AG08396 (cell line): ENCODE results near the gene TOP2A.
"Not testable (repeated sequence)": the region's sequence is repeated elsewhere in the genome, so short reads cannot be mapped to it uniquely, and the experiment has no call there.

Experiments
- DNase-seq: peaks from one replicate; pipeline ENCODE4 v3.0.0; 2012; ENCODE audit warnings: low spot score, mixed read lengths

The TOP2A gene

DNA sequence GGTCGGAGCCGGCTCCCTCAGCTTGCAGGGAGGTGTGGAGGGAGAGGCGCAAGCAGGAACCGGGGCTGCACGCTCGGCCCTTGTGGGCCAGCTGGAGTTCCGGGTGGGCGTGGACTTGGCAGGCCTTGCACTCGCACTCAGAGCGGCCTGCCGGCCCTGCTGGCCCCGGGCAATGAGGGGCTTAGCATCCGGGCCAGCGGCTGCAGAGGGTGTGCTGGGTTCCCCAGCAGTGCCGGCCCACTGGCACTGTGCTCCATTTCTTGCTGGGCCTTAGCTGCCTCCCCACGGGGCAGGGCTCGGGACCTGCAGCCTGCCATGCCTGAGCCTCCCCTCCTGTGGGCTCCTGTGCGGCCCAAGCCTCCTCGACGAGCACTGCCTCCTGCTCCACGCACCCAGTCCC lies 41.9 kb downstream of the TOP2A start:
- not testable (repeated sequence) for DNase-seq

DNA sequence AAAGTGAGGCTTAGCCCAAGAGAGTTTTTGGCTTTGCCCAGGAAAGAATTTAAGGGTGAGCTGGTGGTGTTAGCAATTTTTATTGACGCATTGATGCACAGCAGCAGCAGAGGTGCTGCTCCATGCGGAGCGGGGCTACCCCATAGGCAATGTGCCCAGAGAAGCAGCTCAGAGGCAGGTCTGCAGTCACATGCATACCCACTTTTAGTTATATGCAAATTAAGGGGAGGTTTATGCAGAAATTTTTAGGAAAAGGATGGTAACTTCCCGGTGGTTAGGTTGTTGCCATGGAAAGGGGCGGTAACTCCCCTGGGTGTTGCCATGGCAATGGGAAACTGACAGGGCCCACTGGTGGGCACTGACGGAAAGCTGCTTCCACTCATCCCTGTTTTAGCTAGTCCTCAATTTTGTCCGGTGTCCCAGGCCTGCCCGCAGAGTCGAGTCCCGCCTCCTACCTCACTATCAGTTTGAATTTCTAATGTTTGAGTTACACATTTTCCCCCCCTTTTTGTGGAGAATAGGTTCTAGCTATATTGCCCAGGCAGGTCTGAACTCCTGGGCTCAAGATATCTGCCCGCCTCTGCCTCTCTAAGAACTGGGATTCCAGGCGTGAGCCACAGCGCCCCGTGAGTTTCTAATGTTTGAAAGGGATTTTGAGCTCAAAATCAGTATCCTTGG lies 42.7 kb downstream of the TOP2A start:
- no peak for DNase-seq

GRCh38 chr17:40373999-40374398 lies 43.7 kb downstream of the TOP2A start:
- no peak for DNase-seq

DNA sequence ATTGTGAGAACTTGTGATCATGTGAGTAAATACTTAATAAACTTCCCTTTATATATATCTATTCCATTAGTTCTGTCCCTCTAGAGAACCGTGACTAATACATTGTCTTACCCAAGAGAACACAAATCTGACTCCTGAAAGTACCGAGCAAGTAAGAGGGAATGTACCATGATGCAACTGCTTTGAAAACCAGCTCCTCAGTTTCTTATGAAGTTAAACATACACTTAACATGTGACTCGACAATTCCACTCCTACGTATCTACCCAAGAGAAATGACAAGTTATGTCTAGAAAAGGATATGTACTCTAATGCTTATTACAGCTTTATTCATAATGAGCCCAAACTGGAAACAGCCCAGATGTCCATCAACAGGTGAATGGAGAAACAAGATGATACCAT lies 44.4 kb downstream of the TOP2A start:
- peak; percentile 69 for DNase-seq

- DNase-seq = not testable (repeated sequence)
These were observed 45.1 kb downstream of the TOP2A start for GRCh38 chr17:40372644-40373043.

DNA sequence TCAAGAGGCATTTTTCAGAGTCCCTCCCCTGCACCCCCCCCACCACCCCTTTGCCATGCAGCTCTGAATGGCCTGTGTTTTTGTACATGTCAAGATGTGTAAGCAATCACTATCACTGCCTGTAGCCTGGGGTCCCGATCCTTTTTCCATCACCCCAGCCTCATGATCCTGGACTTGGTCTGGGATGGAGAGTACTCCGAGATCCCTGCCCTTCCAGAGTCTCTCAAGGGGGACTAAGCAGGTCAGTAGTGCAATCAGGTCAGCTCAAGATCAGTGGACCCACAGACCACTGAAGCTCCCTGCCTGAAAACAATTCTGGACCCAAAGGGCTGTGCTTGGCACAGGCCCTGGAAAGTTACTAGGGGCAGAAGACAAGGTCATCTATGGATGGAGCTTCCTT lies 45.7 kb downstream of the TOP2A start:
- DNase-seq = no peak

GRCh38 chr17:40371261-40371929 lies 46.3 kb downstream of the TOP2A start:
- no peak for DNase-seq

GRCh38 chr17:40369923-40370322 lies 47.8 kb downstream of the TOP2A start:
- DNase-seq = no peak

- not testable (repeated sequence) for DNase-seq
These were observed 50.0 kb downstream of the TOP2A start for GRCh38 chr17:40367728-40368127.

DNA sequence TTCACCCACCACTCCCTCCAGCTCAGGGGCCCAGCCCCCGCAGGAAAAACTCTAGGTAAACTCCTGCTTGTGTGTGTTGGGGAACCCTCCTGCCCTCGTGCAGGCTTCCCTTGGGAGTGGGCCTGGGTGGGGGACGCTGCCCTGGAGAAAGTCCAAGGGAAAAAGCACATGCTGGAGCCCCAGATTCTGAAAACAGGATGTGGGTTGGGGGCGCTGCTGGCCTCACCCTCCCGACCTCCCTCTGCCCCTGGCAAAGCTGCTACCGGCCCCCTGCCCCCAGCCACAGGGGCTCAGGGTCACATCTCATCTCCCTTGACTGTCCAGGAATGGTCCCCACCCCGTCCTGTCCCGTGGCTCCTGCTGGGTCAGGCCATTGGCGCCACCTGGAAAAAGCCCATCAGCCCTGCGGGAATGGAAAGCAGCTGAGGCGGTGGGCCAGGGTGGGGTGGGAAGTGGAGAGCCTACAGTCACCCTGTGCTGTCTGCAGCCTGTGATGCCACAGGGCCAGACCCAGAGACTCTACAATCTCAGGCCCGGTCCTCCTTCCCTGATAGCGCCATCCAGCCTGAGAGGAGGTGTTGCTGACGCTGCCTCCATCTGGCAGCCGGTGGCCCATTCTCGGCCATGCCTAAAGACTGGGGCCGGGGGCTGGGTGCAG lies 50.7 kb downstream of the TOP2A start:
- DNase-seq = no peak

GRCh38 chr17:40366076-40366860 lies 51.4 kb downstream of the TOP2A start:
- DNase-seq = no peak

DNA sequence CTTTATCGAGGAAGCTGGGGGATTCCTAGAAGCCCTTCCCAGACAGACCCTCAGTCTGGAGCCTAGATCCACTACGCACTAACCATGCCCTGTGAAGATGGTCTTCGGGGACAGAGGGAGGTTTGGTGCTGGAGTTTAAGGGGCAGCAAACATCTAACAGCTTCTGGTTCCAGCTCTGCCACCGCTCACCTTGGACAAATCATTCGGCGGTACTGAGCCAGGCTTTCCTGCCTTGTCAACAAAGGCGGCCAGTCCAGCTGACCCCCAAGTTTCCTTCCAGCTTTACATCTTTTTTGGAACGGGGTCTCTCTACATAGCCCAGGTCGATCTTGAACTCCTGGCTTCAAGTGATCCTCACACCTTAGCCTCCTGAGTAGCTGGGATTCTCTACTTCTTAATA lies 52.8 kb downstream of the TOP2A start:
- DNase-seq = no peak

DNA sequence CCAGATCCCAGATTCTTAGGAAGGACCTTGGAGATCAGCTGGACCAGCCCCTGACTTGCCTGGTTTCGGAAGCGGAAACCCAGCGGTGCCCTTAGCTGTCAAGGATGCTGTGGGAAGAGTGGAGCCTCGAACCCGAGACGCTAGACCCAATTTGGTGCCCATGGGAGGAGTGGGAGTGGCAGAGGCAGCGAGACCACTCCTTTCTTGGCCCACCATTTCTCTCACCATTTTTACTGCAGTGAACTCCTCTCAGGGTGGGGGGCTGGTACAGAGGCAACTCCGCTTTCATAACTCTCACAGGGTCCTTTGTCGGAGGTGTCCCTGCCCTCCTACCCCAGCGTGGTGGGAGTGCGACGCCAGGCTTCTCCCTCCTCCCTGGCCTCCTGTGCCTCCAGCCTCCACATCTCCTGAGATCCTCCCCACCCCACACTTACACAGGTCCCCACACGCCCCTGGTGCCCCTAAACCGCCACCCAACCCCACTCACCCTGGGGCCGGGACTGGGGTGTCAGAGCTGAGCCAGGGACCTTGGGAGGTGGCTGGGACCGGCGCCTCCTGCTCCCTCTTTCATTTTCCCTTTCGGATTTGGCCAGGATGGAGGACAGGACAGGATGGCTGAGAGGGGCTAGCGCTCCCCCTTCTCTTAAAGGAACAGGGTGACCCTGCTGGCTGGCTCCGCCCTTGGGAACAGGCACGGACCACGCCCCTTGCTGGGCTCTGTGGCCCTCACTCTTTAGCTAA lies 53.4 kb downstream of the TOP2A start, which contains the start of gene GJD3:
TSS of gene GJD3 (minus strand) at position 617 of the 741 bp plus-strand sequence. CDS start 922 bp downstream, outside the sequence.
- DNase-seq = no peak

DNA sequence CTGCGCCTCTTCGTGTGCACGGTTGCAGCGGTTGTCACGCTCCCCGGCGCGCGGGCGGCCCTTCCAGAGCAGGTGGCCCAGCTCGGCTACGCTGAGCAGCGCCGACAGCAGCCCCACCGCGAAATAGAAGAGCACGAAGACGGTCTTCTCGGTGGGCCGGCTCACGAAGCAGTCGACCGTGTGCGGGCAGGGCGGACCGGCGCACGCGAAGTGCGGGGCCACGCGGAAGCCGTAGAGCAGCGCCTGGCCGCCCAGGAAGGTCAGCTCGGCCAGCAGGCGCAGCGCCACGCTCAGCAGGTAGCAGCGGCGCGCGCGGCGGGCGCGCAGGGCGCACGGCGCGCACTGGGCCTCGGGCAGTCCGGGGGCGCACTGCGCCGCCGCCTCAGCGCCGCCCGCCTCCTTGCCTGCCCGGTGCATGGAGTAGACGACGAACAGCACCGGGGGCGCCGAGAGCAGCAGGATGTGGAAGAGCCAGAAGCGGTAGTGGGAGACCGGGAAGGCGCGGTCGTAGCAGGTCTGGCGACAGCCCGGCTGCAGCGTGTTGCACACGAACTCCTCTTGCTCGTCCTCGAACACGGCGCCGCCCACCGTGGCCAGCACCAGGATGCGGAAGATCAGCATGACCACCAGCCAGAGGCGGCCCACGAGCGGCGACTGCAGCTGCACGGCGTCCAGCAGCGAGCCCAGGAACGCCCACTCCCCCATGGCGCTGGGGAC lies 54.4 kb downstream of the TOP2A start:
- no peak for DNase-seq

GRCh38 chr17:40362696-40363110 lies 55.0 kb downstream of the TOP2A start:
- peak; percentile 92 for DNase-seq

DNA sequence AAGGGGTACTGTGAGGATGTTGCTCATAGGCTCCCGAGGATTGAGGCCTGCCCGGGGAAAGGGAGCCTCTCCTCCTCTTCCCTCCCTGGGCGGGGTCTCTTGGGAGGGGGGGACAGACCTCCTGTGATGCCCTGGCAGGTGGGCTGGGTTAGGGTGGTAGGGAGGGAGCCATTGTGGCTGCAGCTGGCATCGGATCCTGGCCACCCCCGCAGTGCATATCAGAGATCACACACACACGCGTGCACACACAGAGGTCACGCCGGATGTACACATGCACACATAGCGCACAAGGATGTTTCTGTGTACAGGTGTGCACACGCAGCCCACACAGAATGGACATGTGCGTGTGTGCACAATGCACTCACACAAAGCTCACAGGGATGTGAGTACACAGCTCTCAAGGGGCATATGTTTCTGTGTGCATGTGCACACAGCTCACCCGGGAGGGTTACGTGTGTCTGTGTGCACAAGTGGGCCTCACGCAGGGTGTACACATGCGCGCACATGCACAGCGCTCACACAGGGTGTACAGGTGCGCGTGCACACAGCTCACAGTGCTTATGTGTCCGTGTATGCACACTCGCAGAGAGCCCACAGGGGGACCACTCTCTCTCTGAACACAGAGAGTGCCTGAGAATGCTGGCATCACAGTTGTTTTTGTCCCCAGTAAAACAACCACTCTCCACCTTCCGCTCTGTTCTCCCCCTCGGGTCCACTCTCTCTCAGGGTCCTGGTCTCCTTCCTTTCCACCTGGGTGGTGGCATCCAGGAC lies 55.6 kb downstream of the TOP2A start:
- no peak for DNase-seq

DNA sequence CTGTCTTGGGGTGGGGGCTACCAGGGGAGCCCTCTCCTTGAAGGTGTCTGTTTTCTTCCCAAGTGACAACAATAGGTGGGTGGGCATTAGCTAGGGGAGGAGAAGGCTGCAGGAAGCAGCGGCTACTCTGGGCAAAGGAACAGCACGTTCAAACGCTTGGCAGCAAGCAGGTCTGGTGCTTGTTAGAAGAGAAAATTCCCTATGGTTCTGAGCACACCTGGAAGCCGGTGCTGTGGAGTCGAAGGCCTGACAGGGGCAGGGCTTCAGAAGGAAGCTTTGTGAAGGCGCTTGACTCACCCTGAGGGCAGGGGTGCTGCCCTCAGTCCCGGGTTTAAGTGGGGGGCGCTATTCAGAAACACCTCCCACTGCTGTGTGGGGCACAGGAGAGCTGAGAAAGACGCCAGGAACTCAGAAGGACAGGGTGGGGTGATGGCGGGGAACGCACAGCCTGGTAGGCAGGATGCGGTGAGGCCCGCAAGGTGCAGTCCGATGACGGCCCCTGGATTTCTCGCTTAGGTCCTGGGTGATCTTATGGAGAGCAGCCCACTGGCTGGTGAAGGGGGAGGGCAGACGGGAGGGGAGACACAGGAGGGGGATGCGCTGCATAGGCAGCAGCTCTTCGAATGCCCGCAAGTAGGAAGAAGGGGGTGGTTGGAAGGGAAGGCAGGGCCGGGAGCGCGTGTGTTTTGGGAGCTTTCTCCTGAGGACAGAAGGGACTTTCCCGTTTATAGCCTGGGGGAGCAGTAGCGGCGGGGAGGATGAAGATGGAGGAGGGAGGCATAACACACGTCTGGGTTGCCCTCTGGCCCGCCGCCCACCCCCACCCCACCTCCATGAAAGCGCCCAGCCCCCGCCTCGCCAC lies 56.4 kb downstream of the TOP2A start:
- no peak for DNase-seq

GRCh38 chr17:40360091-40360490 lies 57.6 kb downstream of the TOP2A start:
- no peak for DNase-seq
